Right cardiac atrium (tissue), 5 donors: ENCODE measurements around the gene UQCC2. TPM values are rescaled to one million over a fixed set of nuclear protein-coding genes. Genes with fewer than 3 reads are reported as not detected.
A peak's percentile ranks its signal among the peaks of the same experiment; 100 is the strongest.

Experiments
- ATAC-seq, 2 donors: fragments of 200-7000 bp; cut with Tn5 transposase; one replicate each; pipeline versions ENCODE4 v1.8.0 to v1.9.1; 2020; ENCODE audit warnings: moderate library complexity in 2 of 2, mild to moderate bottlenecking in 1 of 2
- DNase-seq, 3 donors: peaks; one replicate each; pipeline ENCODE4 v3.0.0-alpha.2; 2020
- H3K27ac ChIP-seq: one replicate; pipeline ENCODE4 v1.5.1; 2013; ENCODE audit warnings: mild to moderate bottlenecking, low read length, control low read depth, moderate library complexity
- H3K27me3 ChIP-seq: one replicate; pipeline ENCODE4 v1.6.1; 2013; ENCODE audit not compliant: control insufficient read depth, insufficient read depth
- H3K4me1 ChIP-seq: one replicate; pipeline ENCODE4 v1.6.1; 2013; ENCODE audit warnings: low read length; ENCODE audit not compliant: control insufficient read depth, insufficient read depth
- H3K4me3 ChIP-seq: one replicate; pipeline ENCODE4 v1.5.1; 2013; ENCODE audit warnings: low read length, control low read depth
- H3K9me3 ChIP-seq: one replicate; pipeline ENCODE4 v1.6.1; 2013; ENCODE audit warnings: low read length; ENCODE audit not compliant: control insufficient read depth
- WGBS: extraction: QIAGEN DNeasy Blood & Tissue Kit; methylation state at CpG from one replicate; pipeline ENCODE4 v1.1.7; 2013; 5-methylcytosine and 5-hydroxymethylcytosine counted together
- intact Hi-C, 4 donors: fragments of 100-400 bp; cut with DNase I; formaldehyde crosslinking; loops; one replicate each; pipeline versions ENCODE4 v1.11.0 to v1.14.0; 2022 to 2023
- polyA plus RNA-seq: library from polyadenylated mRNA; stranded (reverse); fragments of 200-250 nt; gene quantifications from one replicate; pipeline ENCODE4 v1.2.3, GENCODE V29; 2013
- total RNA-seq, 4 donors: library from RNA; stranded (reverse); fragmentation: NEBNext Ultra II Directional; extraction: Animal tissue kit (Norgen Biotek cat#: 25700); gene quantifications; one replicate each; pipeline ENCODE4 v1.2.1, GENCODE V29; 2021
- donor health status: healthy with polysubstance abuse.
- donor health status: DM: no; HTN: yes; CAD: no.
- donor health status: DM: no; HTN: no; CAD: no.
- donor health status: DM: no; HTN: yes; CAD: no; lungs with severe emphysema.
- donor health status: DM: yes; HTN: yes; CAD: no.

Gene UQCC2
- total and polyA plus RNA-seq, 5 donors = 188 to 376 (median 235) TPM

- DNase-seq (peak in 1 of 3 donors; percentile 34), ATAC-seq (no peak)
- Histone ChIP-seq H3K4me1 (no peaks in the 10 kb centered on the region), H3K4me3 (no peak overlapping the region), H3K9me3 (no peaks in the 10 kb centered on the region), H3K27ac (no peak overlapping the region), H3K27me3 (no peaks in the 10 kb centered on the region)
- WGBS = 97% methylated on average over 3 of the region's 3 CpGs
- intact Hi-C loops = loop anchor here in 2 of 4 donors (5.0 to 10.0 kb wide), 2 partner anchors 84 to 87 kb away; partner anchors contain the start of gene BAK1 (in 1 of the 2)
These were observed 39.8 kb downstream of the UQCC2 start for GRCh38 chr6:33671744-33672072.

- Histone ChIP-seq H3K4me1 (no peaks in the 10 kb centered on the region), H3K27ac (no peak overlapping the region), H3K4me3 (no peak overlapping the region), H3K9me3 (no peaks in the 10 kb centered on the region), H3K27me3 (no peaks in the 10 kb centered on the region)
- intact Hi-C loops = loop anchor here in 2 of 4 donors (5.0 to 10.0 kb wide), 2 partner anchors 84 to 86 kb away; partner anchors contain the start of gene BAK1 (in 1 of the 2)
- DNase-seq (peak in 2 of 3 donors; percentile 47 to 52), ATAC-seq (no peak)
- 68% methylated on average over 30 of the region's 30 CpGs for WGBS
These were observed 40.3 kb downstream of the UQCC2 start for GRCh38 chr6:33670971-33671743.

- 94% methylated on average over 21 of the region's 21 CpGs for WGBS
- Histone ChIP-seq H3K4me3 (no peak overlapping the region), H3K4me1 (no peaks in the 10 kb centered on the region), H3K9me3 (no peaks in the 10 kb centered on the region), H3K27me3 (no peaks in the 10 kb centered on the region), H3K27ac (no peak overlapping the region)
- intact Hi-C loops = loop anchor here in 2 of 4 donors (5.0 to 10.0 kb wide), 2 partner anchors 83 to 85 kb away; partner anchors contain the start of gene BAK1 (in 1 of the 2)
- DNase-seq (peak in 2 of 3 donors; percentile 41 to 55), ATAC-seq (no peak)
These were observed 41.3 kb downstream of the UQCC2 start for GRCh38 chr6:33670086-33670660.

GRCh38 chr6:33668914-33669313 lies 42.6 kb downstream of the UQCC2 start:
- WGBS = 73% methylated on average over 17 of the region's 17 CpGs

GRCh38 chr6:33668328-33668727 lies 43.2 kb downstream of the UQCC2 start:
- Histone ChIP-seq H3K4me1 (no peaks in the 10 kb centered on the region), H3K9me3 (no peaks in the 10 kb centered on the region), H3K27ac (no peak overlapping the region), H3K27me3 (no peaks in the 10 kb centered on the region), H3K4me3 (no peak overlapping the region)
- intact Hi-C loops = no loop called here
- WGBS = 96% methylated on average over 8 of the region's 8 CpGs
- no peak for ATAC-seq
- DNase-seq = peak in 2 of 3 donors; percentile 21 to 29

More at GRCh38 chr6:33668914-33669313, 42.6 kb downstream of the UQCC2 start:
- Histone ChIP-seq H3K27me3 (no peaks in the 10 kb centered on the region), H3K9me3 (no peaks in the 10 kb centered on the region), H3K4me3 (no peak overlapping the region), H3K27ac (no peak overlapping the region), H3K4me1 (no peaks in the 10 kb centered on the region)
- peak in 2 of 3 donors; percentile 50 to 52 for DNase-seq
- ATAC-seq = no peak
- intact Hi-C loops = no loop called here

- Histone ChIP-seq H3K9me3 (no peaks in the 10 kb centered on the region), H3K4me3 (no peak overlapping the region), H3K27ac (no peak overlapping the region), H3K4me1 (no peaks in the 10 kb centered on the region), H3K27me3 (no peaks in the 10 kb centered on the region)
- intact Hi-C loops = no loop called here
- WGBS = 95% methylated on average over 11 of the region's 11 CpGs
- peak in 2 of 3 donors; percentile 20 to 29 for DNase-seq
- no peak for ATAC-seq
These were observed 43.7 kb downstream of the UQCC2 start for GRCh38 chr6:33667776-33668175.

GRCh38 chr6:33667072-33667471 lies 44.4 kb downstream of the UQCC2 start:
- Histone ChIP-seq H3K27me3 (no peaks in the 10 kb centered on the region), H3K4me3 (no peak overlapping the region), H3K27ac (no peak overlapping the region), H3K4me1 (no peaks in the 10 kb centered on the region), H3K9me3 (no peaks in the 10 kb centered on the region)
- ATAC-seq (no peak), DNase-seq (peak in 2 of 3 donors; percentile 18 to 38)
- intact Hi-C loops = no loop called here
- 95% methylated on average over 16 of the region's 16 CpGs for WGBS

GRCh38 chr6:33665957-33666356 lies 45.5 kb downstream of the UQCC2 start:
- no peak overlapping the region for H3K4me3 ChIP-seq
- no peak overlapping the region for H3K27ac ChIP-seq
- DNase-seq = peak in 2 of 3 donors; percentile 18 to 21
- no peaks in the 10 kb centered on the region for H3K27me3 ChIP-seq
- intact Hi-C loops = no loop called here
- no peaks in the 10 kb centered on the region for H3K4me1 ChIP-seq
- no peaks in the 10 kb centered on the region for H3K9me3 ChIP-seq
- WGBS = 89% methylated on average over 13 of the region's 13 CpGs
- ATAC-seq = no peak

- no peaks in the 10 kb centered on the region for H3K27me3 ChIP-seq
- no peaks in the 10 kb centered on the region for H3K9me3 ChIP-seq
- H3K4me3 ChIP-seq = no peak overlapping the region
- H3K4me1 ChIP-seq = no peaks in the 10 kb centered on the region
- ATAC-seq = no peak
- intact Hi-C loops = no loop called here
- 90% methylated on average over 17 of the region's 17 CpGs for WGBS
- H3K27ac ChIP-seq = no peak overlapping the region
- peak in 2 of 3 donors; percentile 36 to 49 for DNase-seq
These were observed 46.9 kb downstream of the UQCC2 start for GRCh38 chr6:33664506-33665057.

GRCh38 chr6:33663727-33664449 lies 47.6 kb downstream of the UQCC2 start:
- no peaks in the 10 kb centered on the region for H3K4me1 ChIP-seq
- H3K27me3 ChIP-seq = no peaks in the 10 kb centered on the region
- ATAC-seq (no peak), DNase-seq (peak in 1 of 3 donors; percentile 10)
- intact Hi-C loops = no loop called here
- no peaks in the 10 kb centered on the region for H3K9me3 ChIP-seq
- no peak overlapping the region for H3K27ac ChIP-seq
- WGBS = 97% methylated on average over 16 of the region's 16 CpGs
- no peak overlapping the region for H3K4me3 ChIP-seq
